GM12873 (cell line): Measurements from ENCODE around the gene DCP1B.

Source experiments
- TF ChIP-seq, protein P1 (sequence below): IDR thresholded peaks from 2 replicates; pipeline ENCODE4 v1.5.1; 2012; ENCODE audit warnings: low read depth, mild to moderate bottlenecking, moderate library complexity, low read length, control low read depth; ENCODE audit not compliant: insufficient read depth; ENCODE audit errors: missing control alignments

DCP1B gene

DNA sequence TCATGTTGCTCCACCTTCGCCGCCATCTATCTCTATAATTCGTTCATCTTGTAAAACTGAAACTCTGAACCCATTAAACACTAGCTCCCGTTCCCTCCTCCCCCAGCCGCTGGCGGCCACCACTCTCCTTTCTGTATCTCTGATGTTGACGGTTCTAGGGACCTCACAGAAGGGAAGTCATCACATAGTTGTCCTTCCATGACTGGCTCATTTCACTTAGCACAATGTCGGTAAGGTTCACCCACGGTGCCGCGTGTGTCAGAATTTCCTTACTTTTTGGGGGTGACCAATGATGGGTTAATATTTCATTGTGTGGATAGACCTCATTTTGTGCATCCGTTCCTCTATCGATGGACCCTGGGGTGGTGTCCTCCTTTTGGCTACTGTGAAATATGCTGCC lies 83.8 kb downstream of the DCP1B start:
- TF ChIP-seq, protein P1, sequence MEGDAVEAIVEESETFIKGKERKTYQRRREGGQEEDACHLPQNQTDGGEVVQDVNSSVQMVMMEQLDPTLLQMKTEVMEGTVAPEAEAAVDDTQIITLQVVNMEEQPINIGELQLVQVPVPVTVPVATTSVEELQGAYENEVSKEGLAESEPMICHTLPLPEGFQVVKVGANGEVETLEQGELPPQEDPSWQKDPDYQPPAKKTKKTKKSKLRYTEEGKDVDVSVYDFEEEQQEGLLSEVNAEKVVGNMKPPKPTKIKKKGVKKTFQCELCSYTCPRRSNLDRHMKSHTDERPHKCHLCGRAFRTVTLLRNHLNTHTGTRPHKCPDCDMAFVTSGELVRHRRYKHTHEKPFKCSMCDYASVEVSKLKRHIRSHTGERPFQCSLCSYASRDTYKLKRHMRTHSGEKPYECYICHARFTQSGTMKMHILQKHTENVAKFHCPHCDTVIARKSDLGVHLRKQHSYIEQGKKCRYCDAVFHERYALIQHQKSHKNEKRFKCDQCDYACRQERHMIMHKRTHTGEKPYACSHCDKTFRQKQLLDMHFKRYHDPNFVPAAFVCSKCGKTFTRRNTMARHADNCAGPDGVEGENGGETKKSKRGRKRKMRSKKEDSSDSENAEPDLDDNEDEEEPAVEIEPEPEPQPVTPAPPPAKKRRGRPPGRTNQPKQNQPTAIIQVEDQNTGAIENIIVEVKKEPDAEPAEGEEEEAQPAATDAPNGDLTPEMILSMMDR = no peak

- TF ChIP-seq, protein P1 = no peak
These were observed 84.5 kb downstream of the DCP1B start for GRCh38 chr12:1919763-1920162.

GRCh38 chr12:1919284-1919683 lies 85.0 kb downstream of the DCP1B start:
- TF ChIP-seq, protein P1 = no peak

GRCh38 chr12:1918884-1919236 lies 85.4 kb downstream of the DCP1B start:
- TF ChIP-seq, protein P1 = no peak

- TF ChIP-seq, protein P1 = no peak
These were observed 86.0 kb downstream of the DCP1B start, which contains the start of gene CACNA2D4 for GRCh38 chr12:1918081-1918883. CACNA2D4 (minus strand) TSS chr12:1918652; CDS start chr12:1918473, 179 bp downstream.

DNA sequence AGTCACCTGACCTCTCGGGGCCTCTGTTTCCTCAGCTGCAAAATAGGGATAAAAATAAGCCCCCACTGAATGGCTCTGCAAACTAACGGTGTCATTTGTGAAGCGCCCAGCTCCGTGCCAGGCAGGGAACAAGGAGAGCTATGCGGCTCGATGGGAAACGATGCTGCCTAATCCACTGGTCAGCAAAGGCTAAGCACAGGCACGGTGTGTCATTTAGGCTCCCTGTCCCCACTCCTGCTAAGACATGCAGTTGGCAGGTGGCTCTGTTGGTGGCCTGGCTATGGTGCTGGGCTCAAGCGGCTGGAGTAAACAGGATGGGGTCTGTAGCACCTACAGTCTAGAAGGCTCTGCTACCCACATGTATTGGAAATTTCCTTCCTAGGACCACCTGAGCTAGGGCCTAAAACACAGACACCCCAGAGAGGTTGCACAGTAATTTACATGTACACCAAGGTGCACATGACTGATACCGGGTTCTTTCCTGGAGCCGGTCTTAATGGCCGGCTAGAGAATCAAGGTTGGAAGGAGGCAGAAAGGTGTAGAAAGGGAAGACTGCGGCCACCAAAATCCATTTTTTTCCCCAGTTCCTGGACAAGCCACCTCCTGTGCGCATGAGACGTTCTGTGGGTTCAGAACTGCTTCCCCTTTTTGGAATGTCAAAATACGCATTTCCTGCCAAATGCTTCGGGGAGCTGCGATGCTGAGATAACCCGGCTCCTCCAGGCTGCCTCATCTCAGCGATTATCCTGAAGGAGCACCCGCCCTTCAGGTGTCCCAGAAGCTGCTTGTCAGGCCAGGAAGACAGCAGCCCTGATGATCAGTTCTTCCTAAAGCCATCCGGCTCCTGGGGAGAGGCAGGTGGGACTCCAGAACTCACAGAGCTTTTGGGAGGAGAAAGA lies 86.8 kb downstream of the DCP1B start:
- TF ChIP-seq, protein P1 = no peak
